Activated T-helper 1 cell treated with anti-CD3 and anti-CD28 coated beads, Interleukin-12 subunit alpha, Interleukin-12 subunit beta, Interleukin-2, Interleukin-4 antibody, amounts not matched to agents 30 ng/mL and 10 ng/mL and 1 ng/mL, durations not matched to agents 14 hours and 24 hours and 36 hours (primary cell): ENCODE measurements around the gene SIRT3. TPM values are rescaled to one million over a fixed set of nuclear protein-coding genes. Genes with fewer than 3 reads are reported as not detected.
A peak's percentile ranks its signal among the peaks of the same experiment; 100 is the strongest.

ENCODE experiments used
- DNase-seq: peaks from one replicate; pipeline ENCODE4 v3.0.0; 2021; ENCODE audit warnings: low spot score
- H3K27ac Mint-ChIP-seq: one replicate; pipeline ENCODE4 v1.8.0; 2021; ENCODE audit warnings: mild to moderate bottlenecking, mixed read lengths
- H3K27me3 Mint-ChIP-seq: one replicate; pipeline ENCODE4 v1.8.0; 2022; ENCODE audit warnings: mild to moderate bottlenecking, moderate library complexity, mixed read lengths; ENCODE audit not compliant: insufficient read depth
- H3K36me3 Mint-ChIP-seq: one replicate; pipeline ENCODE4 v1.8.0; 2021; ENCODE audit warnings: low read depth, mixed read lengths
- H3K4me1 Mint-ChIP-seq: one replicate; pipeline ENCODE4 v1.8.0; 2021; ENCODE audit warnings: low read depth, mixed read lengths
- H3K4me3 Mint-ChIP-seq: one replicate; pipeline ENCODE4 v1.8.0; 2021; ENCODE audit warnings: mild to moderate bottlenecking, moderate library complexity, mixed read lengths
- H3K9me3 Mint-ChIP-seq: one replicate; pipeline ENCODE4 v1.8.0; 2021; ENCODE audit warnings: mixed read lengths
- intact Hi-C: fragments of 100-400 bp; cut with micrococcal nuclease; formaldehyde crosslinking; loops from one replicate; pipeline ENCODE4 v1.15.1; 2024
- total RNA-seq: library from RNA; stranded (reverse); gene quantifications from 2 replicates; pipeline ENCODE4 v1.2.3, GENCODE V29; 2022

The SIRT3 gene
- total RNA-seq, 1 donor from 2014 or later = 11.6 TPM

DNA sequence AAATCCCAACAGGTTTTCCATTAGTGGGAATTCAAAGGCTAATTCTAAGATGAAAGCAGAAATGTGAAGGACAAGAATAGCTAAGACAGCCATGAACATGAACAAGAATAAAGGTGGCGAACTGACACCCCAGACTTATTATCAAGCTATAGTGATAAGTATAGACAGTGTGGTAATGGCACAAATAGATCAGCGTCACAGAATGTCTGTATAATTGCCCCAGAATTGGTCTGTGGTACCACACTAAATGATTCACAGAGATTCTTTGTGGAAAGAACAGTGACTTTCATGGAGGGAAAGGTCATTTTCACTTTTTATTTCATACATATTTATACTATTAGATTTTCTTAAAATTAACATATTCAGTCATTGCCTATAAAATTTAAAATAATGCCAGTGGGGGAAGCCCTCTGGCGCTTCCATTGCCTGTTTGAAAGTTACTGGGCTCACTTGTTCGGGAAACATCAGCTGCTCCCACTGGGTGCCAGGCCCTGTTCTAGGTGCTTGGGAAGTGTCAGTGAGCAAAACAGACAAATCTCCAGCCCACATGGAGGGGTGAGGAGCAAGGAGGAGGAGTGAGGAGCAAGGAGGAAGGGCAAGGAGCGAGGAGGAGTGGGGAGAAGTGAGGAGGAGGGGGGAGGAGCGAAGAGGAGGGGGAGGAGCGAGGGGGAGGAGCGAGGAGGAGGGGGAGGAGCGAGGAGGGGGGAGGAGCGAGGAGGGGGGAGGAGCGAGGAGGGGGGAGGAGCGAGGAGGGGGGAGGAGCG, 30.7 kb upstream of the SIRT3 start:
- Mint-ChIP-seq H3K27me3 (peaks cover 6% of the 10 kb centered on the region), H3K4me3 (peak overlapping the region; percentile 75), H3K4me1 (peaks cover 31% of the 10 kb centered on the region), H3K36me3 (peaks cover 1% of the 10 kb centered on the region), H3K9me3 (no peaks in the 10 kb centered on the region), H3K27ac (peak overlapping the region; percentile 89)
- intact Hi-C loops = loop anchor here (5.0 kb wide), 2 partner anchors 310 to 530 kb away; partner anchors contain the start of genes PHRF1 and SLC25A22
- DNase-seq = no peak

DNA sequence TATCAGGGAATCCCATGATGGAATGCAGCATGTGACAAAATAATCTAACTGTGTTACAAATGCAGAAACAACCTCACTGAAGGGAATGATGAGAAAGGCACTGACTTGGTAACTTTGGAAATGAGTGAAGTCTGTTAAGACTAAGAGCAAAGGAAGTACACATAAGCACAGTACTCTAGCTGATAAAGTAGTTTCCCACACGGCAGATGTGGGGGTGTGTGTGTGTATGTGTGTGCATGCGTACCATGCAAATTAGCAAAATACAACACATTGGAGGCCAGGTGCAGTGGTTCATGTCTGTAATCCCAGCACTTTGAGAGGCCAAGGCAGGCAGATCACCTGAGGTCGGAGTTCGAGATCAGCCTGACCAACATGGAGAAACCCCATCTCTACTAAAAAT, 25.5 kb upstream of the SIRT3 start:
- Mint-ChIP-seq H3K4me3 (no peak overlapping the region), H3K9me3 (no peaks in the 10 kb centered on the region), H3K4me1 (no peaks in the 10 kb centered on the region), H3K27ac (no peak overlapping the region), H3K27me3 (peaks cover 10% of the 10 kb centered on the region), H3K36me3 (no peaks in the 10 kb centered on the region)
- DNase-seq = no peak
- intact Hi-C loops = no loop called here

DNA sequence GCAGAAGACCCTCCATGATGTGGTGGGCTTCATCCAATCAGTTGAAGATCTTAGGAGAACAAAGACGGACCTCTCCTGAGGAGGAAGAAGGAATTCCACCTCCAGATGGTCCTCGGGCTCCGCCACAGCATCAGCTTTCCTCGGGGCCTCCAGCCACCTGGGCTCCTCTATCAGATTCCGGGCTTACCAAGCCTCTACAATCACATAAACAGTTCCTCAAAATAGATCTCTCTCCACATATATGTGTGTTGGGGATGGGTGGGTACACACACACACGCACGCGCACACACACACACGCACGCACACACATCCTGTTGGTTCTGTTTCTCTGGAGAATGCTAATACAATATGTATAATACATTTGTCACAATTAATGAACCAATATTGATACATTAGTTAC, 23.3 kb upstream of the SIRT3 start:
- H3K9me3 Mint-ChIP-seq = no peaks in the 10 kb centered on the region
- DNase-seq = no peak
- peaks cover 1% of the 10 kb centered on the region for H3K36me3 Mint-ChIP-seq
- no peaks in the 10 kb centered on the region for H3K4me1 Mint-ChIP-seq
- no peak overlapping the region for H3K27ac Mint-ChIP-seq
- intact Hi-C loops = no loop called here
- H3K4me3 Mint-ChIP-seq = no peak overlapping the region
- peaks cover 10% of the 10 kb centered on the region for H3K27me3 Mint-ChIP-seq

DNA sequence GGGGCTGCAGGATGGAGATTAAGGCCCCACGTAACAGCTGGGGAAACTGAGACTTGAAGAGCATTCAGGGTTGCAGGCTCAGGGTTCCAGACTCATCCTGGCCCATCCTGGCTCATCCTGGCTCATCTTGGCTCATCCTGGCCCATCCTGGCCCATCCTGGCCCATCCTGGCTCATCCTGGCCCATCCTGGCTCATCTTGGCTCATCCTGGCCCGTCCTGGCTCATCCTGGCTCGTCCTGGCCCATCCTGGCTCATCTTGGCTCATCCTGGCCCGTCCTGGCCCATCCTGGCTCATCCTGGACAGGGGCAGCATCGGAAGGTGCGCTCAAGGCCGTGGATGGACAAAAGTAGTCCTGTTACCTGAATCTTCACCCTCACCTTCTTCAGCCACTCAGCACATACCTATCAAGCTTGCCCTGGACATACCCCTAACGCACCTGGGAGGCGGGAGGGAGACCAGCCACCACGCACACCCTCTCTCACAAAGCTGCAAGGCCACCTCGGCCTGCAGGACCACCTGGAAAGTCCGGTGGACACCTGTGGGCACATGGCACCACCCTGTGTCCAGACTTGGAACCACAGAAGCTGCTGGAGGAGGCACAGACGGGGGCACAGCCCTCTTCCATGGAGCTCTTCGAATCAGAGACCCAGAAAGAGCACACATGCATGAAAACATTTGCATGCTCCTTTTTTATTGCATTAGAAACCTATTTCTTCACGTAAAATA, 21.8 kb upstream of the SIRT3 start:
- H3K9me3 Mint-ChIP-seq = no peaks in the 10 kb centered on the region
- DNase-seq = no peak
- intact Hi-C loops = no loop called here
- H3K4me3 Mint-ChIP-seq = no peak overlapping the region
- H3K27ac Mint-ChIP-seq = no peak overlapping the region
- H3K36me3 Mint-ChIP-seq = peaks cover 10% of the 10 kb centered on the region
- H3K27me3 Mint-ChIP-seq = peaks cover 8% of the 10 kb centered on the region
- no peaks in the 10 kb centered on the region for H3K4me1 Mint-ChIP-seq

DNA sequence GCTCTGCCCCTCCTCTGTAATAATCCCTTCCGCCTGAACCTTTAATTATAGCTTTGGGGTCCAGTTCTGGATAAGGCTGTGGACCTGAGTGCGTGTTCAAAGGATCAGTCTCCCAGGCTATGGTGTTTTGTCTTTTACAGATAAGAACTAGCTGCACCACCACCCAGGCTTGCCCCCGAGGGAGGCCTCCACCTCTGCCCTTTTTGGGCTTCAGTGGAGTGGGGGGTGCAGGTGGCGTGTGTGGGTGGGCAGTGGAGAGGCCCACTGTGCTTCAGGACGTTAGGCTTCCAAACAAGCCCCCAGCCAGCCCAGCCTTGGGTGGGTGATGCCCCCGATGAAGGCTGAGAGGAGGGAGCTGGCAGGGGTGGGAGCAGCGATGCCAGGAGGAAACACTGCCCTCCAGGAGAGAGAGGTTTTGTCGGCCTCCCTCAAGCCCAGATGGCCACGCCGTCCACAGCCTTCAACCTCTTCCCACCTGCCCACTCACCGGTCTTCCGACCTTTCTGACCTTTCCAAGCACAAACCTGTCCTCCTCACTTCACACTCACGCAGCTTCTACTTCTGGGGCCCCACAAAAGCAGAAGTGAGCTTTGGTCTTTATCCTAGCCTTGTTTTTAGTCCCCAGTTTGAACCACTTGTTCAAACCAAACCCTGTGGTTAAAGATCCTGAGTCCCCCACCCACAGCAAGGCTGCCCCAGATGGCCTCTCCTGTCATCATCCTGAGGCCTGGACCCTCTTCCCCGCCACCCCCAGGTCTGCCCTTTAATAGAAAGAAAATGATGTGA, 21.0 kb upstream of the SIRT3 start:
- intact Hi-C loops = no loop called here
- H3K27me3 Mint-ChIP-seq = peaks cover 8% of the 10 kb centered on the region

DNA sequence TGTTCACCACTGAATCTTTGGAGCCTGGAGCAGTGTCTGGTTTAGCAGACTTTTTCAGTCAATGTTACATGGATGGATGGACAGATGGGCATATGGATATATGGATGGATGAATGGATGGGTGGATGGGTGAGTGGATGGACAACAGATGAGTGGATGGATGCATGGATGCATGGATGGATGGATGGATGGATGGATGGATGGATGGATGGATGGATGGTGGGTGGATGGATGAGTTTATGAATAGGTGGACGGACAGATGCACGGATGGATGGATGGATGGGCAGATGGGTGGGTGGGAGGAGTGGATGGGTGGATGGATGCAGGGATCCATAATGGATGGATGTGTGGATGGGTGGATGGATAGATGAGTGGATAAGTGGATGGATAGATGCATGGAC, 19.7 kb upstream of the SIRT3 start:
- Mint-ChIP-seq H3K36me3 (peaks cover 29% of the 10 kb centered on the region), H3K4me1 (peaks cover 9% of the 10 kb centered on the region), H3K9me3 (no peaks in the 10 kb centered on the region), H3K27ac (no peak overlapping the region), H3K4me3 (no peak overlapping the region), H3K27me3 (peaks cover 8% of the 10 kb centered on the region)
- intact Hi-C loops = no loop called here
- DNase-seq = no peak

More for the DNA sequence above, 21.0 kb upstream of the SIRT3 start:
- Mint-ChIP-seq H3K4me1 (no peaks in the 10 kb centered on the region), H3K36me3 (peaks cover 16% of the 10 kb centered on the region), H3K27ac (no peak overlapping the region), H3K4me3 (no peak overlapping the region), H3K9me3 (no peaks in the 10 kb centered on the region)
- DNase-seq = no peak

DNA sequence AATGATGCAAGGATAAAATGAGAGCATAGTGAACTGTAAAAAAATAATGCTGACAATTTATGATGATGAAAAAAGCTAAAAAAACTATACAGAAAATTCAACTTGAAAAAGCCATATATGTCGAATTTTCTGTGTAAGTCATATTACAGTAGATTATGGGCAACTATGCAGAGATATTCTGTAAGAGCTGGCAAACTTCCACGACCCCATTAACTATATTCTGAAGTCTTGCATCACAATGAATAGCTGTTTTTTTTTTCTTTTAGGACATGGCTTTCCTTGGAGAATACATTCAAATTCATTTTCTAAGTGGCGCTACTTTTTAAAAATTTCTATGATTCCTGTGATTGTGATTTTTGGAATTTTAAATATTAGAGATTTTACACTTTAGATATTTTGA, 19.0 kb upstream of the SIRT3 start:
- Mint-ChIP-seq H3K9me3 (no peaks in the 10 kb centered on the region), H3K36me3 (peaks cover 34% of the 10 kb centered on the region), H3K4me3 (no peak overlapping the region), H3K27me3 (peaks cover 8% of the 10 kb centered on the region), H3K27ac (no peak overlapping the region), H3K4me1 (peaks cover 15% of the 10 kb centered on the region)
- no peak for DNase-seq
- intact Hi-C loops = no loop called here

DNA sequence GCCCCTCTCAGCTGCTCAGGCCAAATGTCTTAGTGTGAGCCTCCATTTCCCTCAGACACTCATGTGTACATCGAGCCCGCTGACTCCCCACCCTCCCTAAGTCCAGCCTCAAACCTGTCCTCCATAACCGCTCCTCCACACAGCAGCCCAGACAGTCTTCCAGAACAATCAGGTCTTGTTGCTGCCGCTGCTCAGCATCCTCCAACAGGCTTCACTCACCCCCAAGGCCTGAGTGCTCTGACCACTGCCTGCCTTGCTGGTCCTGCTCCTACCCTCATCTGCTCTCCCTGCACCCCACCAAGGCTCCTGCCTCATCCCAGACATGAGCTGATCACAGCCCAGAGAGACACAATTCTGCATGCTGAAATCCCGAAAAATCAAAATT, 17.7 kb upstream of the SIRT3 start:
- peak overlapping the region; percentile 34 for H3K27ac Mint-ChIP-seq
- H3K4me3 Mint-ChIP-seq = no peak overlapping the region
- no peaks in the 10 kb centered on the region for H3K9me3 Mint-ChIP-seq
- H3K36me3 Mint-ChIP-seq = peaks cover 40% of the 10 kb centered on the region
- intact Hi-C loops = loop anchor here (5.0 kb wide), 1 partner anchor 33 kb away; the partner anchor contains the start of gene PGGHG
- H3K4me1 Mint-ChIP-seq = peaks cover 21% of the 10 kb centered on the region
- peaks cover 8% of the 10 kb centered on the region for H3K27me3 Mint-ChIP-seq
- DNase-seq = no peak

DNA sequence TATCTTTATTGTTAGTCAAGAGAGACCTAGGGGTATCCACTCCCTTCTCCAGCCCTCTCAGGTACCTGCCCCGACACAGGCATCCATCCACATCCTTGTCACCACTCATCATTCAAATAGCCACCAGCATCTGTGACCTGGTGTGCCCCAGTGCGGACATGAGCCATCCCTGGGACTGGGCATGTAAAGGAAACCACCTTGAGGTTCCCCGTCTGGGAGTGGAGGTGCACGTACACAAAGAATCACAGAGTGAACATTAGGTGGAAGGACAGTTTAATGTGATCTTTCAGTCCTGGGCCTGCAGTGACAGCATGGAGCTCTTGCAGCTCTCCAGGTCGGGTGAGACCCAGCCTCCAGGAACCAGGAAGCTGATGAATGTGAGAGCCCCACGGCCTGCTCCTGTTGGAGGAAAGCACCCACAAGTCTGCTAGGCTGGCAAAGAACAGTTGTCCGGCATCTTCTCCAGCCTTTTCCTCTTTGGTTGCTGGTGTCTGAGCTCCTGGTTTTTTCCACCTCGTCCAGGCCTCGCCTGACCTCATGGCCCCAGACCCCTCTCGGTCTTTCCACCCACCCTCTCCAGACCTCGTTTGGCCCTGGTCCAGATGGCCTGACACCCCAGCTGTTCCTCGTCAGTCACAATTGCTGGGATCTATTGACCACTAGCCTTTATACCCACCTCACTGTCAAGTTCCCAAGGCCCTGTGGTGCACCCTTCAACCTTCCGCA, 17.2 kb upstream of the SIRT3 start:
- no peaks in the 10 kb centered on the region for H3K9me3 Mint-ChIP-seq
- intact Hi-C loops = loop anchor here (5.0 kb wide), 1 partner anchor 34 kb away; the partner anchor contains the start of gene PGGHG
- H3K4me1 Mint-ChIP-seq = peaks cover 26% of the 10 kb centered on the region
- no peak overlapping the region for H3K27ac Mint-ChIP-seq
- no peak overlapping the region for H3K4me3 Mint-ChIP-seq
- peaks cover 5% of the 10 kb centered on the region for H3K27me3 Mint-ChIP-seq
- peaks cover 46% of the 10 kb centered on the region for H3K36me3 Mint-ChIP-seq
- no peak for DNase-seq

DNA sequence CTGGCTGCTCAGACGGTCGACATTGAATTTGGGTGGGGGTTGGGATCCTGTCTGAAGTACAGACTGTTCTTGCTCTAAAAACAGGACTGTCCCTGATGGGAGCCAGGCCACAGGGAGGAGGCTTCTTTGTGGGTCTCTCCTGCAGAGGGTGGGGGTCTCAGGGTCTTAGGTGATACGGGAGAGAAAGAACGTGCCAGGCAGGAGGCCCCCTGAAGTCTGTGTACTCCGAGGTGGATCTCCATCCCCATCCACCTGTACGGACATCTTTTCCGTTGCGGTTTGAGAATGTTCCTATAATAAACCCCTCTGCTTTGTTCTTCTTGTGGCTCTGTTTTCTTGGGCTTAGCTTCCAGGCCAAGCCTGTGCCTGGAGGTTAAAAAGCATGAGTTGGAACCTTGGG, 16.5 kb upstream of the SIRT3 start:
- DNase-seq = no peak
- H3K9me3 Mint-ChIP-seq = no peaks in the 10 kb centered on the region
- no peak overlapping the region for H3K27ac Mint-ChIP-seq
- H3K27me3 Mint-ChIP-seq = no peaks in the 10 kb centered on the region
- peaks cover 26% of the 10 kb centered on the region for H3K4me1 Mint-ChIP-seq
- H3K36me3 Mint-ChIP-seq = peaks cover 51% of the 10 kb centered on the region
- intact Hi-C loops = loop anchor here (5.0 kb wide), 1 partner anchor 35 kb away; the partner anchor contains the start of gene PGGHG
- no peak overlapping the region for H3K4me3 Mint-ChIP-seq

DNA sequence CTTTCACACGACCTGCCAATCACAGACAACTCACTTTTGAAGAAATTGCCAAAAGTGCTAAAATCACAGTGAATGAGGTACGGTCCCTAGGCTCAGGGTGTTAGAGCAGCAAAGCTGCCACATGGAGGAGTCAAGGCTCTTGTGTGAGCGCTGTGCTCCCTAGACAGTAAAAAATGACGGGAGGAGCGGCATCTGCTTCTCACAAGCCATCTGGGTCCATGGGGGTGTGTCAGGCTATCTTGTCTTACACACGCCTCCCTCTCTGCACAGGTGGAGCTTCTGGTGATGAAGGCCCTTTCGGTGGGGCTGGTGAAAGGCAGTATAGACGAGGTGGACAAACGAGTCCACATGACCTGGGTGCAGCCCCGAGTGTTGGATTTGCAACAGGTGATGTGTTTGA, 15.4 kb upstream of the SIRT3 start:
- H3K27me3 Mint-ChIP-seq = no peaks in the 10 kb centered on the region
- H3K4me3 Mint-ChIP-seq = no peak overlapping the region
- peak overlapping the region; percentile 80 for H3K27ac Mint-ChIP-seq
- peaks cover 26% of the 10 kb centered on the region for H3K4me1 Mint-ChIP-seq
- H3K36me3 Mint-ChIP-seq = peaks cover 61% of the 10 kb centered on the region
- intact Hi-C loops = loop anchor here (2.0 to 5.0 kb wide), 3 partner anchors 36 to 103 kb away; partner anchors contain the start of gene PGGHG
- DNase-seq = no peak
- no peaks in the 10 kb centered on the region for H3K9me3 Mint-ChIP-seq

DNA sequence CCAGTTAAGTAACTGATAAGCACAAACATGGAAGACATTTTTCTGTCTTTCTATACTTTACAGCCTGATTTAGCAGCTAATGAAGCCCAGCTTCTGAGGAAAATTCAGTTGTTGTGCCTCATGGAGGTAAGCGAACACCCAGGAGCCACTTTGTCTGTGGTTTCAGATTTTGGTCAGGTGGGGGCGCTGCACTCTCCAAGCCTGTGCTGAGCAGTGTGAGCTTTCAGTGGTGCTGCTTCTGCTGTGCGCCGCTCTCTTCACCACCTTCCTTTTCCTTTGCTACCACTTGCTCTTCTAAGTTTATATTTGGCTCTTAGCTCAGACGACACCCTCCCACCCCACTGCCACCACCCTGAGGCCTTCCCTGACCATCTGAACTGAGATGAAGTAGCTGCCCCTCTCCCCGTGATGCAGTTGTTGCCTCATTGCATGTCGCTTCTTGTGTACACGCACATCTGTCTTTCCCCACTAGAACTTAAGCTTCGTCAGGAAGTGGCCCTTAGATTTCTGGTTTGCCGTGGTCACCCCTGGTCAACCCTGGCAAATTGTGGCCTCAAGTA, 14.7 kb upstream of the SIRT3 start:
- peak; percentile 65 for DNase-seq
- peak overlapping the region; percentile 1 for H3K27ac Mint-ChIP-seq
- no peaks in the 10 kb centered on the region for H3K9me3 Mint-ChIP-seq
- H3K4me3 Mint-ChIP-seq = no peak overlapping the region
- H3K4me1 Mint-ChIP-seq = peaks cover 26% of the 10 kb centered on the region
- no peaks in the 10 kb centered on the region for H3K27me3 Mint-ChIP-seq
- intact Hi-C loops = loop anchor here (2.0 to 5.0 kb wide), 3 partner anchors 36 to 104 kb away; partner anchors contain the start of gene PGGHG
- H3K36me3 Mint-ChIP-seq = peaks cover 64% of the 10 kb centered on the region
